ENCODE measurements around the gene PREX1. TPM values are rescaled to one million over a fixed set of nuclear protein-coding genes. Genes with fewer than 3 reads are reported as not detected.
A peak's percentile ranks its signal among the peaks of the same experiment; 100 is the strongest.

Gene PREX1
- total and polyA plus RNA-seq, 2 experiments from 2014 or later: 4.5 to 12.5 TPM

- no peak overlapping the region for H3K4me3 ChIP-seq
- H3K27ac ChIP-seq: no peak overlapping the region
- TF ChIP-seq CTCF (IDR thresholded peaks at IDR 0.05; ENCODE audit: low read depth, low read length): no peak
- H3K27me3 ChIP-seq: no peaks in the 10 kb centered on the region
- DNase-seq (ENCODE audit: low read depth in 1 of 2, low spot score in 1 of 2): peak in 1 of 2 donors; percentile 13
- no peaks in the 10 kb centered on the region for H3K4me1 ChIP-seq (ENCODE audit: low read depth)
- no peaks in the 10 kb centered on the region for H3K9me3 ChIP-seq (ENCODE audit: low read depth)
- H3K36me3 ChIP-seq: no peaks in the 10 kb centered on the region
Observed at GRCh38 chr20:48619126-48620101, 208.4 kb downstream of the PREX1 start.

- H3K36me3 ChIP-seq: no peaks in the 10 kb centered on the region
- no peak overlapping the region for H3K27ac ChIP-seq
- no peak for DNase-seq (ENCODE audit: low read depth in 1 of 2, low spot score in 1 of 2)
- no peaks in the 10 kb centered on the region for H3K27me3 ChIP-seq
- TF ChIP-seq CTCF (IDR thresholded peaks at IDR 0.05; ENCODE audit: low read depth, low read length): no peak
- no peaks in the 10 kb centered on the region for H3K9me3 ChIP-seq (ENCODE audit: low read depth)
- no peak overlapping the region for H3K4me3 ChIP-seq
- no peaks in the 10 kb centered on the region for H3K4me1 ChIP-seq (ENCODE audit: low read depth)
Observed at GRCh38 chr20:48618631-48619030, 209.2 kb downstream of the PREX1 start.

- Histone ChIP-seq H3K27me3 (no peaks in the 10 kb centered on the region), H3K4me1 (ENCODE audit: low read depth) (no peaks in the 10 kb centered on the region), H3K36me3 (no peaks in the 10 kb centered on the region), H3K4me3 (no peak overlapping the region), H3K9me3 (ENCODE audit: low read depth) (no peaks in the 10 kb centered on the region), H3K27ac (no peak overlapping the region)
- DNase-seq (ENCODE audit: low read depth in 1 of 2, low spot score in 1 of 2): no peak
- no peak for TF ChIP-seq CTCF (IDR thresholded peaks at IDR 0.05; ENCODE audit: low read depth, low read length)
Observed at GRCh38 chr20:48618052-48618451, 209.7 kb downstream of the PREX1 start.

- Histone ChIP-seq H3K27ac (no peak overlapping the region), H3K27me3 (no peaks in the 10 kb centered on the region), H3K4me1 (ENCODE audit: low read depth) (no peaks in the 10 kb centered on the region), H3K4me3 (no peak overlapping the region), H3K36me3 (no peaks in the 10 kb centered on the region), H3K9me3 (ENCODE audit: low read depth) (no peaks in the 10 kb centered on the region)
- TF ChIP-seq CTCF (IDR thresholded peaks at IDR 0.05; ENCODE audit: low read depth, low read length): no peak
- no peak for DNase-seq (ENCODE audit: low read depth in 1 of 2, low spot score in 1 of 2)
Observed at GRCh38 chr20:48617481-48617880, 210.3 kb downstream of the PREX1 start.

GRCh38 chr20:48616481-48616880 lies 211.3 kb downstream of the PREX1 start:
- Histone ChIP-seq H3K27ac (no peak overlapping the region), H3K9me3 (ENCODE audit: low read depth) (no peaks in the 10 kb centered on the region), H3K4me3 (no peak overlapping the region), H3K4me1 (ENCODE audit: low read depth) (no peaks in the 10 kb centered on the region), H3K36me3 (no peaks in the 10 kb centered on the region), H3K27me3 (no peaks in the 10 kb centered on the region)
- no peak for TF ChIP-seq CTCF (IDR thresholded peaks at IDR 0.05; ENCODE audit: low read depth, low read length)
- no peak for DNase-seq (ENCODE audit: low read depth in 1 of 2, low spot score in 1 of 2)

All from cardiac muscle cell (in vitro differentiated cells and primary cell).